Fibroblast of lung (primary cell): ENCODE data around the gene DHPS. TPM values are rescaled to one million over a fixed set of nuclear protein-coding genes. Genes with fewer than 3 reads are reported as not detected.
"Not testable (repeated sequence)": the region's sequence is repeated elsewhere in the genome, so short reads cannot be mapped to it uniquely, and the experiment has no call there.

Experiments used
- DNase-seq, 2 donors: peaks; one replicate each; pipeline versions ENCODE4 v3.0.0 to v3.0.0-alpha.2; 2010; ENCODE audit warnings: low read depth in 2 of 2
- H2AFZ ChIP-seq: 2 replicates; pipeline ENCODE4 v1.5.1; 2012; ENCODE audit warnings: low read length, control low read depth, inconsistent platforms
- H3K27ac ChIP-seq: 2 replicates; pipeline ENCODE4 v1.5.1; 2011; ENCODE audit warnings: low read length, control low read depth; ENCODE audit not compliant: insufficient read depth
- H3K27me3 ChIP-seq: 2 replicates; pipeline ENCODE4 v1.5.1; 2011; ENCODE audit warnings: mild to moderate bottlenecking, low read length; ENCODE audit not compliant: control insufficient read depth, insufficient read depth
- H3K36me3 ChIP-seq: 2 replicates; pipeline ENCODE4 v1.5.1; 2011; ENCODE audit warnings: low read length; ENCODE audit not compliant: control insufficient read depth, insufficient read depth
- H3K4me1 ChIP-seq: 2 replicates; pipeline ENCODE4 v1.5.1; 2011; ENCODE audit warnings: low read length; ENCODE audit not compliant: control insufficient read depth, insufficient read depth; ENCODE audit errors: extremely low read depth
- H3K4me2 ChIP-seq: 2 replicates; pipeline ENCODE4 v1.5.1; 2011; ENCODE audit warnings: low read length, control low read depth; ENCODE audit not compliant: insufficient read depth; ENCODE audit errors: extremely low read depth
- H3K4me3 ChIP-seq, 4 experiments: fragments of 200-600 bp in 1 of 4; sonication (generic) in 1 of 4; replicated peaks in 1 of 4; 2 replicates each; pipeline ENCODE4 v1.5.1; 2011 to 2016; ENCODE audit warnings: low read length in 4 of 4, low read depth in 3 of 4, mild to moderate bottlenecking in 3 of 4, control low read depth in 2 of 4, inconsistent platforms in 1 of 4, mixed read lengths in 1 of 4; ENCODE audit not compliant: insufficient read depth in 1 of 4; ENCODE audit errors: control extremely low read depth in 1 of 4
- H3K79me2 ChIP-seq: 2 replicates; pipeline ENCODE4 v1.5.1; 2012; ENCODE audit warnings: mild to moderate bottlenecking, low read length, inconsistent platforms; ENCODE audit not compliant: control insufficient read depth, insufficient read depth
- H3K9ac ChIP-seq: 2 replicates; pipeline ENCODE4 v1.5.1; 2011; ENCODE audit warnings: mild to moderate bottlenecking, low read length, control low read depth; ENCODE audit not compliant: insufficient read depth
- H3K9me3 ChIP-seq: 2 replicates; pipeline ENCODE4 v1.5.1; 2012; ENCODE audit warnings: low read depth, low read length; ENCODE audit not compliant: control insufficient read depth, insufficient read depth
- H4K20me1 ChIP-seq: 2 replicates; pipeline ENCODE4 v1.5.1; 2011; ENCODE audit warnings: low read length; ENCODE audit not compliant: control insufficient read depth, insufficient read depth; ENCODE audit errors: extremely low read depth
- EZH2 ChIP-seq: IDR thresholded peaks from 2 replicates; pipeline ENCODE4 v1.5.1; 2012; ENCODE audit warnings: low read length, control low read depth, mild to moderate bottlenecking; ENCODE audit errors: missing control alignments
- polyA plus RNA-seq, 2 donors: library from polyadenylated mRNA; depleted of rRNA in 1 of 2; stranded (reverse) in 1 of 2; unstranded in 1 of 2; fragments of >200 nt; gene quantifications; 2 replicates each; pipeline ENCODE4 v1.2.1, GENCODE V29; 2011 to 2012; ENCODE audit warnings: missing spikeins in 1 of 2
- total RNA-seq: library from RNA; depleted of rRNA; stranded (reverse); fragments of >200 nt; gene quantifications from 2 replicates; pipeline ENCODE4 v1.2.1, GENCODE V29; 2014
- TF ChIP-seq, protein P1 (sequence below), 2 donors: IDR thresholded peaks in 1 of 2; conservative IDR thresholded peaks in 1 of 2; 1 replicate in 1 of 2; 2 replicates in 1 of 2; pipeline ENCODE4 v1.5.1; 2011 to 2012; ENCODE audit warnings: low read length in 2 of 2, control low read depth in 1 of 2, inconsistent platforms in 1 of 2, low read depth in 1 of 2, mild to moderate bottlenecking in 1 of 2

Gene DHPS
- total and polyA plus RNA-seq, 2 donors (not counting 1 experiment from before 2014, with no cell fraction given): 43.2 to 60.4 TPM

DNA sequence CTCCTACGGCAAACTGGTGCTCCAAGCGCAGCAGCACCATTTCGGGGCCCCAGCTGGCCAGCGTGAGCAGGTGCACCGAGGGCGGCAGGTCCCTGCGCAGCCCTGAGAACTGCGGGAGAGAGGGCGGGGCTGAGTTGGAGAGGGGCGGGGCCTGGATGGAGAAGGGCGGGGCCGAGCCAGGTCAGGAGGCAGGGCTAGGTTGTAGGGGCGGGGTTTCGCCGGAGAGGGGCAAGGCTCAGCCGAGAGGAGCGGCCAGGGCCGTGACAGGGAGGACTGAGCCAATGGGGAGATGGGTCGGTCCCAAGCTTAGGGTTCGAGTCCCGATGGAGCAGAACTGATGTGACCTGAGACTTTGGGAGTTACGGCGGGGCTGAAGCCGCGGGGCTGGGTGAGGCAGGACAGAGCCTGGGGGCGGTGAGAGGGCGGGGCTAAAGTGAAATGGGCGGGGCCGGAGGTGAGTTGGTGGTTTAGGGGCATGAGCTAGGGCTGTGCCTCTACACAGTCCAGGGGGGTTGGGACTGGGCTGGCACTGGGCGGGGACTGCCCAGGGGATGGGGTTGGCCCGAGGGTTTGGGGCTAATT, 34.1 kb downstream of the DHPS start:
- Histone ChIP-seq H4K20me1 (no peaks in the 10 kb centered on the region), H3K36me3 (no peaks in the 10 kb centered on the region), H3K9ac (no peak overlapping the region), H3K79me2 (no peaks in the 10 kb centered on the region), H3K4me3 (peak overlapping the region in 1 of 4 experiments; percentile 14), H3K27ac (no peak overlapping the region), H3K4me2 (peak overlapping the region; percentile 13), H2AFZ (no peak overlapping the region), H3K4me1 (no peaks in the 10 kb centered on the region), H3K27me3 (no peaks in the 10 kb centered on the region), H3K9me3 (no peaks in the 10 kb centered on the region)
- peak in 1 of 2 donors; percentile 19 for DNase-seq
- no peak for TF ChIP-seq EZH2
- TF ChIP-seq, protein P1, sequence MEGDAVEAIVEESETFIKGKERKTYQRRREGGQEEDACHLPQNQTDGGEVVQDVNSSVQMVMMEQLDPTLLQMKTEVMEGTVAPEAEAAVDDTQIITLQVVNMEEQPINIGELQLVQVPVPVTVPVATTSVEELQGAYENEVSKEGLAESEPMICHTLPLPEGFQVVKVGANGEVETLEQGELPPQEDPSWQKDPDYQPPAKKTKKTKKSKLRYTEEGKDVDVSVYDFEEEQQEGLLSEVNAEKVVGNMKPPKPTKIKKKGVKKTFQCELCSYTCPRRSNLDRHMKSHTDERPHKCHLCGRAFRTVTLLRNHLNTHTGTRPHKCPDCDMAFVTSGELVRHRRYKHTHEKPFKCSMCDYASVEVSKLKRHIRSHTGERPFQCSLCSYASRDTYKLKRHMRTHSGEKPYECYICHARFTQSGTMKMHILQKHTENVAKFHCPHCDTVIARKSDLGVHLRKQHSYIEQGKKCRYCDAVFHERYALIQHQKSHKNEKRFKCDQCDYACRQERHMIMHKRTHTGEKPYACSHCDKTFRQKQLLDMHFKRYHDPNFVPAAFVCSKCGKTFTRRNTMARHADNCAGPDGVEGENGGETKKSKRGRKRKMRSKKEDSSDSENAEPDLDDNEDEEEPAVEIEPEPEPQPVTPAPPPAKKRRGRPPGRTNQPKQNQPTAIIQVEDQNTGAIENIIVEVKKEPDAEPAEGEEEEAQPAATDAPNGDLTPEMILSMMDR (conservative IDR thresholded peaks at IDR 0.05 in 1 of 2, IDR thresholded peaks at IDR 0.05 in 1 of 2; ENCODE audit: low read depth in 1 of 2, low read length in 2 of 2): no peak

DNA sequence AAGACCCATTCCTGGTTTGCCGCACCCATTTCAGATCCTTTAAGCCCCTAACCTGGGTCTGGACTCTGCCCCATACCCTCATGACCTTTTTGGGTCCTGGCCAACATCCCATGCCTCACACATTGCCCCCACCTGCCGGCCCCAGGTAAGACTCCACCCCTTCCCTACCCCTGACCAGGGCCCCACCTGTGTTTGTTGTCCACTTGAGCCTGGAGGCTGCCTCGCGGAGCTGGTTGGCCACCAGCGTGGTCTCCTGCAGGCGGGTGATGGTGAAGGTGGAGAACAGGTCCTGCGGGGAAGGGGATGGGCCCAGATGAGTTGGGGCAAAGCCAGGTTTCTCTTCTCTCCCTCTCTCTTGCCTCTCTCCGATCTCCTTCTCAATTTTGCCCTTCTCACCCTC, 34.6 kb downstream of the DHPS start:
- H3K27me3 ChIP-seq: no peaks in the 10 kb centered on the region
- H3K4me1 ChIP-seq: no peaks in the 10 kb centered on the region
- H3K9ac ChIP-seq: no peak overlapping the region
- H3K4me3 ChIP-seq: no peak overlapping the region
- H3K27ac ChIP-seq: no peak overlapping the region
- no peak for TF ChIP-seq EZH2
- TF ChIP-seq, protein P1 (conservative IDR thresholded peaks at IDR 0.05 in 1 of 2, IDR thresholded peaks at IDR 0.05 in 1 of 2; ENCODE audit: low read depth in 1 of 2, low read length in 2 of 2): no peak
- no peaks in the 10 kb centered on the region for H3K9me3 ChIP-seq
- no peaks in the 10 kb centered on the region for H3K79me2 ChIP-seq
- H3K4me2 ChIP-seq: no peak overlapping the region
- H4K20me1 ChIP-seq: no peaks in the 10 kb centered on the region
- no peak overlapping the region for H2AFZ ChIP-seq
- DNase-seq: no peak
- no peaks in the 10 kb centered on the region for H3K36me3 ChIP-seq

DNA sequence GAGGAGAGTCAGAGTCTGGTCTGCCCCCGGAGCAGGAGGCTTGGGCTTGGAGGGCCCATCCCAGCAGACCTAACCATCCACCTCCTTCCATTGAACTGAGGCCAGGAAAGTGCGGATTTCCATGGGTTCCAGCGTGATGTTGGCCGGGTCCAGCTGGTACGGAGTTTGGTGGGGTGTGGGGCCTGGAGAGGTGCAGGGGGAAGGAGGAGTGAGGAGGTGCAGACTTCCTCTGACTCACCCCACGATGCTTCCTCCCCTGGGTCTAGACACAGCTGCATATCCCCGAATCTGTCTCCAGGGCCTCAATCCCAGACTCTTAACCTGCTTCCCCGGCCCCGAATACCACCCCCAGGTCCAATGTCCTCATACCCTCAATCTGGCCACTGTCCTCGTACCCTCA, 35.1 kb downstream of the DHPS start:
- Histone ChIP-seq H3K9me3 (no peaks in the 10 kb centered on the region), H3K9ac (no peak overlapping the region), H2AFZ (no peak overlapping the region), H4K20me1 (no peaks in the 10 kb centered on the region), H3K4me2 (no peak overlapping the region), H3K4me1 (no peaks in the 10 kb centered on the region), H3K27me3 (no peaks in the 10 kb centered on the region), H3K27ac (no peak overlapping the region), H3K79me2 (no peaks in the 10 kb centered on the region), H3K4me3 (no peak overlapping the region), H3K36me3 (no peaks in the 10 kb centered on the region)
- DNase-seq: no peak
- TF ChIP-seq EZH2: no peak

DNA sequence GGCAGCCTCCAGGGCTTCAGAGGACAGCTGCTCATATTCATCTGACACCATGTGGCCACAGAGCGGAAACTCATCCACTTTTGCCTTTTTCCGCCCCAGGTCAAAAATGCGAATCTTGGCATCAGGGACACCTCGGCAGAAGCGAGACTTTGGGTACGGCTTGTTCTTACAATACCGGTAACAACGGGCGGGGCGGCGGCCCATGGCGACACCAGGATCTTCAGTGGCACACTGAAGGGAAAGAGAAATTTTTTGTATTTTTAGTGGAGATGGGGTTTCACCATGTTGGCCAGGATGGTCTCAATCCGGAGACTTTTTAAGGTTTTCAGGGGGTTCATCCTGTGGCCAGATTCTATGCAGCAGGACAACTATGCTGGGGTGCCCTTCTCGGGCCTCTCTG, 38.0 kb downstream of the DHPS start:
- not testable (repeated sequence) for H2AFZ ChIP-seq, H4K20me1 ChIP-seq, H3K4me3 ChIP-seq, H3K4me1 ChIP-seq, DNase-seq, H3K27me3 ChIP-seq, H3K9me3 ChIP-seq, H3K36me3 ChIP-seq, H3K27ac ChIP-seq, H3K4me2 ChIP-seq, H3K9ac ChIP-seq, H3K79me2 ChIP-seq
